Urothelium cell line (cell line): Measurements from ENCODE around the gene SDC1.

Experiments used
- DNase-seq: peaks from one replicate; pipeline ENCODE4 v3.0.0; 2011; ENCODE audit warnings: low spot score, mixed read lengths
- FAIRE-seq: peaks from 2 replicates; lab custom pipeline; 2011; peaks lifted over from hg19 to GRCh38; lab: Jason Lieb, UNC

The SDC1 gene

GRCh38 chr2:20156076-20156759 lies 68.7 kb downstream of the SDC1 start:
- no peak for FAIRE-seq
- DNase-seq = no peak

- FAIRE-seq (no peak), DNase-seq (no peak)
These were observed 71.6 kb downstream of the SDC1 start for GRCh38 chr2:20153131-20153851.

- FAIRE-seq = no peak
These were observed 73.9 kb downstream of the SDC1 start for GRCh38 chr2:20150806-20151571.

More at GRCh38 chr2:20150806-20151571, 73.9 kb downstream of the SDC1 start:
- no peak for DNase-seq
